H1 (cell line): Measurements from ENCODE around the gene ZNF665. TPM values are rescaled to one million over a fixed set of nuclear protein-coding genes. Genes with fewer than 3 reads are reported as not detected.

ENCODE experiments used
- FOSL1 ChIP-seq: IDR thresholded peaks from 2 replicates; pipeline ENCODE4 v1.6.1; 2011; ENCODE audit warnings: mild to moderate bottlenecking, low read depth, low read length, moderate library complexity; ENCODE audit not compliant: insufficient read depth
- polyA plus RNA-seq, 7 experiments: library from polyadenylated mRNA; depleted of rRNA in 3 of 7; stranded (reverse) in 5 of 7; unstranded in 2 of 7; fragments of >200 nt in 5 of 7; fragments of 200-250 nt in 2 of 7; gene quantifications; 1 replicate in 5 of 7; 2 replicates in 1 of 7; 4 replicates in 1 of 7; pipeline versions ENCODE4 v1.2.1 to v1.2.3, GENCODE V29; 2011 to 2013; ENCODE audit warnings: missing spikeins in 2 of 7, mixed read lengths in 2 of 7
- total RNA-seq: library from RNA; stranded (reverse); fragmentation: NEBNext Ultra II Directional; extraction: Animal tissue kit (Norgen Biotek cat#: 25700); gene quantifications from 2 replicates; pipeline ENCODE4 v1.2.1, GENCODE V29; 2021
- TF ChIP-seq, protein P1 (sequence below), 3 experiments: IDR thresholded peaks; 1 replicate in 2 of 3; 2 replicates in 1 of 3; pipeline versions ENCODE4 v1.5.1 to v1.6.1; 2011; ENCODE audit warnings: low read length in 3 of 3, mild to moderate bottlenecking in 3 of 3, inconsistent platforms in 2 of 3, low read depth in 1 of 3, moderate library complexity in 1 of 3; ENCODE audit not compliant: insufficient read depth in 1 of 3; ENCODE audit errors: control extremely low read depth in 1 of 3

The ZNF665 gene
- total and polyA plus RNA-seq, 2 of the 8 experiments (the other 6 are each of a cell fraction or from before 2014, with no cell fraction given) = 2.4 to 6.4 TPM

DNA sequence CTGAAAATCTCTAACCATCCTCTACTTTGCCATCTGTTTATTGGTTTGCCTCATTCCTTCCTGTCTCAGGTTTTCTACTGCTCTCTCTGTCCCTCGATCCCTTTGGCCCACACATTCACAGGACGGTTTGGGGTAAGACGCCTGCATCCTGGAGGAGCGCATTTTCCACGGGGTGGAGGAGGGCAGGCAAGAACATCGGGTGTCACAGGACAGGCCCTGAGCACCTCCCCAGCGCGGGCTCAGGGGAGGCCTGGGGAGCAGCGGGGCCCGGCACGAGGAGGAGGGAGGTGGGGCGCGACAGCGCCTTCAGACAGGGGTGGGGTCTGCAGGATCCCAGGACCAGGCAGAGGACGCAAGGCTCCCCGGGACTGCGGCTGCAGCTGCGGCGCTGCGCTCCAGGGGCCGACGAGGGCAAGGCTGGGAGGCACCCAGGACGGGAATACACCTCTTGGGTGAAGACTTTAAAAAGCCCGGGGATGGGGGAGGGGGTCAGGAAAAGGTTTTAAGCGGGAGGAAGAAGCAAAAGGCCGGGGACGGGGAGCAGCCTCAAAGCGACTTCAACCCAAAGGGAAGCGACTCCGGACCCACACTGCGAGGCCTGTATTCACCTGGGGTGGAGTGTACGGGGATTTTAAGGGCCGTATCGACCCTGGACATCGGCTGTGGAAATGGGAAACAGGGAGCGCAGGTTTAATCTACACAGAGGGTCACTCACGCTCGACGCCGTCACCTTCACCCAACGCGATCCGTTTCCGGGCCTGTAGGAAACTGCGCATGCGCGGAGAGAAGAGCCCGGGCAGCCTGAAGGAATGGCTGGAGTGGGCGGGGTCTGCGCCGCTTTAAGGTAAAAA is 60.8 kb downstream of the ZNF665 start, which contains the start of gene ZNF415 (continued):
- TF ChIP-seq, protein P1, sequence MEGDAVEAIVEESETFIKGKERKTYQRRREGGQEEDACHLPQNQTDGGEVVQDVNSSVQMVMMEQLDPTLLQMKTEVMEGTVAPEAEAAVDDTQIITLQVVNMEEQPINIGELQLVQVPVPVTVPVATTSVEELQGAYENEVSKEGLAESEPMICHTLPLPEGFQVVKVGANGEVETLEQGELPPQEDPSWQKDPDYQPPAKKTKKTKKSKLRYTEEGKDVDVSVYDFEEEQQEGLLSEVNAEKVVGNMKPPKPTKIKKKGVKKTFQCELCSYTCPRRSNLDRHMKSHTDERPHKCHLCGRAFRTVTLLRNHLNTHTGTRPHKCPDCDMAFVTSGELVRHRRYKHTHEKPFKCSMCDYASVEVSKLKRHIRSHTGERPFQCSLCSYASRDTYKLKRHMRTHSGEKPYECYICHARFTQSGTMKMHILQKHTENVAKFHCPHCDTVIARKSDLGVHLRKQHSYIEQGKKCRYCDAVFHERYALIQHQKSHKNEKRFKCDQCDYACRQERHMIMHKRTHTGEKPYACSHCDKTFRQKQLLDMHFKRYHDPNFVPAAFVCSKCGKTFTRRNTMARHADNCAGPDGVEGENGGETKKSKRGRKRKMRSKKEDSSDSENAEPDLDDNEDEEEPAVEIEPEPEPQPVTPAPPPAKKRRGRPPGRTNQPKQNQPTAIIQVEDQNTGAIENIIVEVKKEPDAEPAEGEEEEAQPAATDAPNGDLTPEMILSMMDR (IDR thresholded peaks at IDR 0.05; ENCODE audit: control extremely low read depth in 1 of 3, insufficient read depth in 1 of 3, low read depth in 1 of 3, low read length in 3 of 3) = no peak
- TF ChIP-seq FOSL1 = no peak
